ENCODE measurements around the gene COL4A2. TPM values are rescaled to one million over a fixed set of nuclear protein-coding genes. Genes with fewer than 3 reads are reported as not detected.

Gene COL4A2
- total RNA-seq, 1 donor from 2014 or later, result 7.6 TPM

- DNase-seq (ENCODE audit: low read depth) (peak; percentile 58), FAIRE-seq (no peak)
- H3K36me3 ChIP-seq (ENCODE audit: control insufficient read depth, insufficient read depth, low read length), result no peaks in the 10 kb centered on the region
- no peak overlapping the region for H3K4me3 ChIP-seq (ENCODE audit: low read depth, low read length)
- no peaks in the 10 kb centered on the region for H3K27me3 ChIP-seq (ENCODE audit: control insufficient read depth, insufficient read depth, low read length)
- TF ChIP-seq CTCF (IDR thresholded peaks at IDR 0.05; ENCODE audit: insufficient read depth, low read length, severe bottlenecking), result no peak
These were observed 80.5 kb downstream of the COL4A2 start for GRCh38 chr13:110387451-110388107.

- FAIRE-seq, result no peak
- peak; percentile 58 for DNase-seq (ENCODE audit: low read depth)
- no peak for TF ChIP-seq CTCF (IDR thresholded peaks at IDR 0.05; ENCODE audit: insufficient read depth, low read length, severe bottlenecking)
- no peaks in the 10 kb centered on the region for H3K27me3 ChIP-seq (ENCODE audit: control insufficient read depth, insufficient read depth, low read length)
- H3K4me3 ChIP-seq (ENCODE audit: low read depth, low read length), result no peak overlapping the region
- H3K36me3 ChIP-seq (ENCODE audit: control insufficient read depth, insufficient read depth, low read length), result no peaks in the 10 kb centered on the region
These were observed 81.2 kb downstream of the COL4A2 start for GRCh38 chr13:110388108-110388943.

GRCh38 chr13:110390567-110390966 lies 83.5 kb downstream of the COL4A2 start:
- no peak for TF ChIP-seq CTCF (IDR thresholded peaks at IDR 0.05; ENCODE audit: insufficient read depth, low read length, severe bottlenecking)
- FAIRE-seq (no peak), DNase-seq (ENCODE audit: low read depth) (peak; percentile 88)
- H3K36me3 ChIP-seq (ENCODE audit: control insufficient read depth, insufficient read depth, low read length), result no peaks in the 10 kb centered on the region
- H3K4me3 ChIP-seq (ENCODE audit: low read depth, low read length), result no peak overlapping the region
- H3K27me3 ChIP-seq (ENCODE audit: control insufficient read depth, insufficient read depth, low read length), result no peaks in the 10 kb centered on the region

GRCh38 chr13:110391273-110391672 lies 84.2 kb downstream of the COL4A2 start:
- FAIRE-seq (no peak), DNase-seq (ENCODE audit: low read depth) (no peak)
- Histone ChIP-seq H3K27me3 (ENCODE audit: control insufficient read depth, insufficient read depth, low read length) (no peaks in the 10 kb centered on the region), H3K36me3 (ENCODE audit: control insufficient read depth, insufficient read depth, low read length) (no peaks in the 10 kb centered on the region), H3K4me3 (ENCODE audit: low read depth, low read length) (no peak overlapping the region)
- TF ChIP-seq CTCF (IDR thresholded peaks at IDR 0.05; ENCODE audit: insufficient read depth, low read length, severe bottlenecking), result no peak

GRCh38 chr13:110392510-110393240 lies 85.6 kb downstream of the COL4A2 start:
- no peak for TF ChIP-seq CTCF (IDR thresholded peaks at IDR 0.05; ENCODE audit: insufficient read depth, low read length, severe bottlenecking)
- no peak overlapping the region for H3K4me3 ChIP-seq (ENCODE audit: low read depth, low read length)
- H3K27me3 ChIP-seq (ENCODE audit: control insufficient read depth, insufficient read depth, low read length), result no peaks in the 10 kb centered on the region
- no peak for DNase-seq (ENCODE audit: low read depth)
- FAIRE-seq, result no peak
- H3K36me3 ChIP-seq (ENCODE audit: control insufficient read depth, insufficient read depth, low read length), result no peaks in the 10 kb centered on the region
